ENCODE results near the gene ZNF239. TPM values are rescaled to one million over a fixed set of nuclear protein-coding genes. Genes with fewer than 3 reads are reported as not detected.
"Not testable (repeated sequence)": the region's sequence is repeated elsewhere in the genome, so short reads cannot be mapped to it uniquely, and the experiment has no call there.

Gene ZNF239
- total RNA-seq, 4 donors from 2014 or later, result 0.11 to 2.8 (median 1.2) TPM

DNA sequence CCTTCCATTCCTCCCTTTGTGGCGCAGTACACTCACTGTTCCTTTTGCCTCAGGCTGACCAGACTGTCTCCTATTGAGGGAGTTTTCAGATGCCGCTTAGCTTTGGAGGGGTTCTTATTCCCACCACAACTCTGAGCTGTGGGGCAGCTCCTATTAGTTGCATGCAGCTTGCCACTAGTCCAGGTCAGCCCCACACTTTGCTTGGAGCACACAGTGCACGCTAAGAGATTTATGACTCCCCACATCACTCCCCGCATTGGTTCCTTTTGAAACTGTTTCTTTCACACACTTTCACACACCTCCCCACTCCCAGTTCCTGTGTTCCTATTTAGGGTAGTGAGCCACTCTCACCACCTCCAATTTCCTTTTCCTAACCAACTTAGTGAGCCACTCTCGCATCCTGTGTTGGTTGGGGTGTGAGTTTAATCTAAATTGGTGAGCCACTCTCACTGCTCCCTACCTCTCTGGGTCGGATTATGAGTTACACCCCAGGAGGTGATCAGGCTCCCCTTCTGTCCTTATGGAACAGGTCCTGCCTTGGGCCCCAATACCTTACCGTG lies 21.4 kb upstream of the ZNF239 start:
- Histone ChIP-seq H3K27ac (no peak overlapping the region), H3K4me1 (peaks cover 15 to 24% (median 16%) of the 10 kb centered on the region in 3 donors), H3K9me3 (peaks cover 0 to 12% (median 0%) of the 10 kb centered on the region in 3 donors), H3K4me3 (peak overlapping the region in 2 of 4 donors; percentile 16 to 53), H3K36me3 (no peaks in the 10 kb centered on the region), H3K27me3 (peaks cover 0 to 34% (median 0%) of the 10 kb centered on the region in 4 donors)
- DNase-seq, result no peak
- intact Hi-C loops (cut with DNase I), result no loop called here
- TF ChIP-seq CTCF (IDR thresholded peaks at IDR 0.05) (no peak), POLR2A (IDR thresholded peaks at IDR 0.05) (no peak)
- WGBS, 2 donors, result 48 to 57% methylated on average over 6 to 7 of the region's 7 CpGs

GRCh38 chr10:43594944-43595589 lies 20.7 kb upstream of the ZNF239 start:
- peaks cover 0 to 12% (median 0%) of the 10 kb centered on the region in 3 donors for H3K9me3 ChIP-seq
- intact Hi-C loops (cut with DNase I), result no loop called here
- 17 to 38% methylated on average over 7 to 8 of the region's 8 CpGs for WGBS, 2 donors
- peak overlapping the region in 3 of 4 donors; percentile 16 to 53 (median 24) for H3K4me3 ChIP-seq
- H3K27me3 ChIP-seq, result peaks cover 0 to 34% (median 0%) of the 10 kb centered on the region in 4 donors
- no peak overlapping the region for H3K27ac ChIP-seq
- no peak for DNase-seq
- H3K36me3 ChIP-seq, result no peaks in the 10 kb centered on the region
- H3K4me1 ChIP-seq, result peaks cover 15 to 24% (median 16%) of the 10 kb centered on the region in 3 donors
- no peak for TF ChIP-seq POLR2A (IDR thresholded peaks at IDR 0.05)
- TF ChIP-seq CTCF (IDR thresholded peaks at IDR 0.05), result no peak

DNA sequence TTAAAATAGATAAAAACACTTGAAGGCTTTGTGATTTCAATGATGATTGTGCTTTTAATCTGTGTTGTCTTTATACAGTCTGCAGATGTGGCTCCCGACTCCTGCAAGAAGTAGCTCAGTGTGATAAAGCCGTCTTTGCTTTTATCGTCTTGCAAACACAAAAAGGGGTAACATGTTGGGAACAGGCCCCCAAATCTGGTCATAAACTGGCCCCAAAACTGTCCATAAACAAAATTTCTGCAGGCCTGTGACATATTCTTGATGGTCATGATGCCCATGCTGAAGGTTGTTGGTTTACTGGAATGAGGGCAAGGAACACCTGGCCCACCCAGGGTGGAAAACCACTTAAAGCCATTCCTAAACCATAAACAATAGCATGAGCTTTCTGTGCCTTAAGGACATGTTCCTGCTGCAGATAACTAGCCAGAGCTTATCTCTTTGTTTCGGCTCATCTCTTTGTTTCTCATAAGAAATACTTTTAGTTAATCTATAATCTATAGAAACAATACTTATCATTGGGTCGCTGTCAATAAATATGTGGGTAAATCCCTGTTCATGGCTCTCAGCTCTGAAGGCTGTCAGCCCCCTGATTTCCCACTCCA lies 17.0 kb upstream of the ZNF239 start:
- Histone ChIP-seq H3K4me1 (peaks cover 15 to 19% (median 16%) of the 10 kb centered on the region in 3 donors), H3K36me3 (no peaks in the 10 kb centered on the region), H3K27me3 (peaks cover 0 to 46% (median 0%) of the 10 kb centered on the region in 4 donors), H3K4me3 (no peak overlapping the region), H3K27ac (no peak overlapping the region), H3K9me3 (peaks cover 0 to 12% (median 0%) of the 10 kb centered on the region in 3 donors)
- no peak for DNase-seq
- TF ChIP-seq POLR2A (IDR thresholded peaks at IDR 0.05) (no peak), CTCF (IDR thresholded peaks at IDR 0.05) (no peak)
- 81 to 86% methylated on average over 5 of the region's 5 CpGs for WGBS, 2 donors
- intact Hi-C loops (cut with DNase I), result no loop called here

GRCh38 chr10:43586730-43587115 lies 12.3 kb upstream of the ZNF239 start:
- H3K4me1 ChIP-seq; DNase-seq; H3K9me3 ChIP-seq; intact Hi-C loops (cut with DNase I); H3K4me3 ChIP-seq; H3K36me3 ChIP-seq; H3K27ac ChIP-seq: not testable (repeated sequence)
- 59 to 100% methylated on average over 1 to 3 of the region's 3 CpGs for WGBS, 2 donors
- H3K27me3 ChIP-seq, result peaks cover 0 to 34% (median 0%) of the 10 kb centered on the region in 4 donors

- Histone ChIP-seq H3K9me3 (peaks cover 0 to 1% (median 0%) of the 10 kb centered on the region in 3 donors), H3K36me3 (no peaks in the 10 kb centered on the region), H3K27me3 (peaks cover 0 to 28% (median 0%) of the 10 kb centered on the region in 4 donors), H3K27ac (no peak overlapping the region), H3K4me3 (no peak overlapping the region), H3K4me1 (no peaks in the 10 kb centered on the region)
- TF ChIP-seq POLR2A (IDR thresholded peaks at IDR 0.05) (no peak), CTCF (IDR thresholded peaks at IDR 0.05) (no peak)
- intact Hi-C loops (cut with DNase I), result no loop called here
- WGBS, 2 donors, result 58 to 70% methylated on average over 9 of the region's 9 CpGs
- DNase-seq, result no peak
These were observed 11.7 kb upstream of the ZNF239 start for GRCh38 chr10:43585981-43586729.

Data from esophagus squamous epithelium (tissue), 5 donors.